GM10266 (cell line): ENCODE results near the gene SLC39A7.

Source experiments
- DNase-seq: peaks from one replicate; pipeline ENCODE4 v3.0.0; 2012; ENCODE audit errors: extremely low spot score
- CTCF ChIP-seq: IDR thresholded peaks from 2 replicates; pipeline ENCODE4 v1.5.1; 2012; ENCODE audit warnings: mild to moderate bottlenecking, low read depth; ENCODE audit not compliant: control insufficient read depth, insufficient read depth; ENCODE audit errors: missing control alignments

SLC39A7 gene

GRCh38 chr6:33203443-33204164 lies 2.9 kb downstream of the SLC39A7 start:
- TF ChIP-seq CTCF, result no peak
- DNase-seq, result no peak

- no peak for TF ChIP-seq CTCF
- no peak for DNase-seq
These were observed 3.4 kb downstream of the SLC39A7 start for GRCh38 chr6:33204165-33204414.

GRCh38 chr6:33204415-33205190 lies 3.9 kb downstream of the SLC39A7 start, which contains the start of gene HSD17B8:
HSD17B8 (plus strand) TSS chr6:33204655; CDS start chr6:33204669, 14 bp downstream.
- no peak for TF ChIP-seq CTCF
- DNase-seq, result peak; percentile 96

- DNase-seq, result no peak
- TF ChIP-seq CTCF, result peak; percentile 38
These were observed 4.7 kb downstream of the SLC39A7 start for GRCh38 chr6:33205191-33206026.

- no peak for TF ChIP-seq CTCF
- no peak for DNase-seq
These were observed 5.6 kb downstream of the SLC39A7 start for GRCh38 chr6:33206027-33206863.

- no peak for TF ChIP-seq CTCF
- DNase-seq, result no peak
These were observed 6.3 kb downstream of the SLC39A7 start for GRCh38 chr6:33206864-33207551.
